GM12878 (cell line): ENCODE measurements around the gene TVP23B. TPM values are rescaled to one million over a fixed set of nuclear protein-coding genes. Genes with fewer than 3 reads are reported as not detected.

Experiments
- ATAC-seq: fragments of 200-7000 bp; cut with Tn5 transposase; 3 replicates; pipeline ENCODE4 v1.9.1; 2020; ENCODE audit warnings: mild to moderate bottlenecking, moderate library complexity
- BruUV-seq: library from RNA; stranded (reverse); fragments of 400-500 nt; replicated peaks from 2 replicates; lab custom pipeline; 2021; lab: Mats Ljungman, UMichigan
- CTCF ChIA-PET: fragments of 300-600 bp; sonication (Branson Sonifier 250); formaldehyde crosslinking; extraction: SDS; loops from one replicate; lab custom pipeline; 2021; ENCODE audit warnings: inconsistent platforms; lab: Yijun Ruan, JAX
- POLR2A ChIA-PET: fragments of 350-600 bp; formaldehyde crosslinking; extraction: SDS; loops from one replicate; lab custom pipeline; 2021; ENCODE audit warnings: inconsistent platforms; lab: Charles Lee
- RAD21 ChIA-PET: fragments of 300-600 bp; sonication (Branson Sonifier 250); formaldehyde crosslinking; loops from one replicate; lab custom pipeline; 2023; ENCODE audit warnings: antibody characterized with exemption; ENCODE audit not compliant: unreplicated experiment; lab: Charles Lee
- SMC1A ChIA-PET: fragments of 300-600 bp; sonication (Branson Sonifier 250); formaldehyde crosslinking; loops from one replicate; lab custom pipeline; 2023; ENCODE audit not compliant: unreplicated experiment, uncharacterized antibody; lab: Charles Lee
- DNase-seq: peaks from one replicate; pipeline ENCODE4 v3.0.0-alpha.2; 2011; ENCODE audit warnings: low read depth, low spot score
- FAIRE-seq: peaks from 3 replicates; lab custom pipeline; 2011; peaks lifted over from hg19 to GRCh38; lab: Jason Lieb, UNC
- H2AFZ ChIP-seq: 2 replicates; pipeline ENCODE4 v1.6.0; 2011; ENCODE audit warnings: low read depth, low read length, control low read depth; ENCODE audit not compliant: control insufficient read depth
- H3K27ac ChIP-seq: 2 replicates; pipeline ENCODE4 v1.5.1; 2011; ENCODE audit warnings: control low read depth; ENCODE audit not compliant: control insufficient read depth, insufficient read depth
- H3K27me3 ChIP-seq, 2 experiments: replicated peaks in 1 of 2; 2 replicates each; pipeline versions ENCODE4 v1.6.0 to v1.6.1; 2011; ENCODE audit warnings: low read length in 1 of 2; ENCODE audit not compliant: control insufficient read depth in 2 of 2, insufficient read depth in 2 of 2
- H3K36me3 ChIP-seq, 2 experiments: 2 replicates each; pipeline ENCODE4 v1.5.1; 2011; ENCODE audit warnings: low read length in 1 of 2; ENCODE audit not compliant: control insufficient read depth in 2 of 2, insufficient read depth in 2 of 2
- H3K4me1 ChIP-seq: 2 replicates; pipeline ENCODE4 v1.6.1; 2011; ENCODE audit warnings: mild to moderate bottlenecking, low read length, moderate library complexity, mixed read lengths; ENCODE audit not compliant: control insufficient read depth, insufficient read depth
- H3K4me2 ChIP-seq: 2 replicates; pipeline ENCODE4 v1.6.0; 2011; ENCODE audit warnings: control low read depth; ENCODE audit not compliant: control insufficient read depth, insufficient read depth
- H3K4me3 ChIP-seq: fragments of 200-600 bp; sonication (generic); 2 replicates; pipeline ENCODE4 v1.5.1; 2016
- H3K79me2 ChIP-seq: 2 replicates; pipeline ENCODE4 v1.6.0; 2011; ENCODE audit warnings: low read length; ENCODE audit not compliant: control insufficient read depth, insufficient read depth
- H3K9ac ChIP-seq: 2 replicates; pipeline ENCODE4 v1.8.0; 2011; ENCODE audit warnings: low read length, control low read depth, mixed read lengths; ENCODE audit not compliant: control insufficient read depth, insufficient read depth
- H3K9me3 ChIP-seq: replicated peaks from 3 replicates; pipeline ENCODE4 v1.5.1; 2011; ENCODE audit warnings: mild to moderate bottlenecking, low read length; ENCODE audit not compliant: control insufficient read depth, insufficient read depth
- H4K20me1 ChIP-seq: 2 replicates; pipeline ENCODE4 v1.6.0; 2011; ENCODE audit not compliant: control insufficient read depth, insufficient read depth
- BHLHE40 ChIP-seq, 2 experiments: fragments of 450-650 bp in 1 of 2; IDR thresholded peaks; 2 replicates each; pipeline ENCODE4 v1.6.1; 2011 to 2017; ENCODE audit warnings: low read depth in 2 of 2, borderline replicate concordance in 1 of 2, improper control_type of control experiment in 1 of 2, low read length in 1 of 2, mild to moderate bottlenecking in 1 of 2
- PML ChIP-seq: IDR thresholded peaks from 2 replicates; pipeline ENCODE4 v1.6.1; 2012; ENCODE audit warnings: low read length, inconsistent platforms
- RCOR1 ChIP-seq: conservative IDR thresholded peaks from 2 replicates; pipeline ENCODE4 v1.6.1; 2012; ENCODE audit warnings: low read depth, low read length, improper control_type of control experiment
- WGBS: methylation state at CpG from one replicate; pipeline ENCODE4 v1.1.6; 2016; ENCODE audit warnings: low lambda C conversion rate; ENCODE audit not compliant: insufficient replicate concordance, insufficient coverage; ENCODE audit errors: missing lambda C conversion rate; 5-methylcytosine and 5-hydroxymethylcytosine counted together
- in situ Hi-C: fragments of 300-500 bp; cut with MboI; formaldehyde crosslinking; loops from 9 replicates; pipeline ENCODE4 v1.14.3; 2018; ENCODE audit warnings: mixed read lengths
- intact Hi-C: fragments of 100-400 bp; cut with micrococcal nuclease; formaldehyde crosslinking; loops from one replicate; pipeline ENCODE4 v1.14.2; 2022; ENCODE audit not compliant: unreplicated experiment
- polyA plus RNA-seq, 11 experiments: library from polyadenylated mRNA; depleted of rRNA in 4 of 11; unstranded in 6 of 11; stranded (reverse) in 5 of 11; fragments of >200 nt; fragmentation: Nextera tagmentation in 4 of 11; fragmentation: Illumina TruSeq in 1 of 11; extraction: Ambion mirVana in 4 of 11; extraction: Trizol in 1 of 11; gene quantifications; 1 replicate in 1 of 11; 2 replicates in 10 of 11; pipeline versions ENCODE4 v1.2.1 to v1.2.3, GENCODE V29; 2011 to 2016; ENCODE audit warnings: inconsistent platforms in 2 of 11, missing spikeins in 2 of 11, low read depth in 1 of 11
- total RNA-seq, 4 experiments: library from RNA; depleted of rRNA in 3 of 4; stranded (reverse); fragments of >200 nt in 3 of 4; fragmentation: Illumina TruSeq in 1 of 4; extraction: Trizol in 1 of 4; gene quantifications; 2 replicates each; pipeline versions ENCODE4 v1.2.1 to v1.2.3, GENCODE V29; 2013 to 2021

The TVP23B gene
- total and polyA plus RNA-seq, 10 of the 15 experiments (the other 5 are each of a cell fraction or from before 2014, with no cell fraction given) = 21.5 to 105 (median 39.9) TPM

- in situ Hi-C loops = loop anchor here (25.0 kb wide), 1 partner anchor 239 kb away; no protein-coding TSS in a partner anchor
- Histone ChIP-seq H3K27ac (no peak overlapping the region), H3K4me3 (no peak overlapping the region), H3K9me3 (no peaks in the 10 kb centered on the region), H3K36me3 (no peaks in the 10 kb centered on the region), H4K20me1 (no peaks in the 10 kb centered on the region), H3K4me1 (peaks cover 6% of the 10 kb centered on the region), H3K27me3 (no peaks in the 10 kb centered on the region), H3K9ac (no peak overlapping the region), H3K79me2 (peaks cover under 1% of the 10 kb centered on the region), H3K4me2 (no peak overlapping the region), H2AFZ (no peak overlapping the region)
- TF ChIP-seq BHLHE40 (IDR thresholded peaks at IDR 0.05; ENCODE audit: borderline replicate concordance in 1 of 2, low read depth in 2 of 2, low read length in 1 of 2) = no peak
- CTCF ChIA-PET = interaction anchor here (0.6 to 1.3 kb wide), 3 partner anchors 9 to 88 kb away, joined by 3 to 4 read pairs (median 3); no protein-coding TSS in a partner anchor
- 43% methylated on average over 3 of the region's 3 CpGs for WGBS
- intact Hi-C loops = no loop called here
- DNase-seq (no peak), FAIRE-seq (no peak), ATAC-seq (no peak)
- RAD21 ChIA-PET = interaction anchor here (1.2 to 1.5 kb wide), 2 partner anchors 8 to 72 kb away, joined by 3 to 4 read pairs; no protein-coding TSS in a partner anchor
- BruUV-seq = no TSS peak
- POLR2A ChIA-PET = no interaction called here
- SMC1A ChIA-PET = interaction anchor here (1.8 to 3.3 kb wide), 2 partner anchors 8 to 10 kb away, joined by 10 to 11 read pairs; no protein-coding TSS in a partner anchor
Measured at GRCh38 chr17:18851201-18851600, 70.2 kb downstream of the TVP23B start.

GRCh38 chr17:18854956-18855355 lies 74.0 kb downstream of the TVP23B start:
- peaks cover 4% of the 10 kb centered on the region for H3K4me1 ChIP-seq
- no peak overlapping the region for H2AFZ ChIP-seq
- H3K79me2 ChIP-seq = peaks cover 20% of the 10 kb centered on the region
- WGBS = 87% methylated on average over 7 of the region's 7 CpGs
- ChIA-PET POLR2A (interaction anchor here (1.1 kb wide), 1 partner anchor 106 kb away, joined by 3 read pairs; no protein-coding TSS in a partner anchor), RAD21 (no interaction called here), SMC1A (interaction anchor here (0.6 to 1.1 kb wide), 2 partner anchors 12 to 46 kb away, joined by 3 to 5 read pairs; no protein-coding TSS in a partner anchor), CTCF (interaction anchor here (1.0 to 2.0 kb wide), 2 partner anchors 70 to 106 kb away, joined by 3 to 5 read pairs; no protein-coding TSS in a partner anchor)
- ATAC-seq (no peak), DNase-seq (no peak), FAIRE-seq (no peak)
- no peak overlapping the region for H3K27ac ChIP-seq
- H3K9me3 ChIP-seq = no peaks in the 10 kb centered on the region
- in situ Hi-C loops = loop anchor here (5.0 to 25.0 kb wide), 2 partner anchors 67 to 243 kb away; no protein-coding TSS in a partner anchor
- H3K4me2 ChIP-seq = no peak overlapping the region
- no peaks in the 10 kb centered on the region for H3K27me3 ChIP-seq
- no TSS peak for BruUV-seq
- H4K20me1 ChIP-seq = no peaks in the 10 kb centered on the region
- TF ChIP-seq PML (no peak), RCOR1 (no peak)
- intact Hi-C loops = no loop called here
- no peak overlapping the region for H3K9ac ChIP-seq
- H3K36me3 ChIP-seq = no peaks in the 10 kb centered on the region
- no peak overlapping the region for H3K4me3 ChIP-seq
